Gastrocnemius medialis (tissue), 4 donors: ENCODE data around the gene ZNF804B. TPM values are rescaled to one million over a fixed set of nuclear protein-coding genes. Genes with fewer than 3 reads are reported as not detected.

Experiments
- ATAC-seq, 2 donors: fragments of 150-250 bp; one replicate each; pipeline ENCODE4 v1.9.1; 2016
- DNase-seq, 2 donors: peaks; one replicate each; pipeline ENCODE4 v3.0.0-alpha.2; 2019
- H3K27ac ChIP-seq, 4 donors: fragments of 200-600 bp; sonication (generic); 1 replicate in 1 of 4; 2 replicates in 3 of 4; pipeline ENCODE4 v1.5.1; 2016 to 2018; ENCODE audit warnings: mild to moderate bottlenecking in 2 of 4, moderate library complexity in 1 of 4
- H3K27me3 ChIP-seq, 3 donors: fragments of 200-600 bp; sonication (generic) in 2 of 3; 1 replicate in 1 of 3; 2 replicates in 2 of 3; pipeline versions ENCODE4 v1.5.1 to v1.6.0; 2016 to 2019; ENCODE audit warnings: mild to moderate bottlenecking in 1 of 3, moderate library complexity in 1 of 3
- H3K36me3 ChIP-seq, 2 donors: fragments of 200-600 bp; sonication (generic) in 1 of 2; one replicate each; pipeline ENCODE4 v1.5.1; 2017 to 2018
- H3K4me1 ChIP-seq, 2 donors: fragments of 200-600 bp; sonication (generic) in 1 of 2; one replicate each; pipeline ENCODE4 v1.5.1; 2016 to 2017; ENCODE audit warnings: mild to moderate bottlenecking in 2 of 2
- H3K4me3 ChIP-seq, 4 donors: fragments of 200-600 bp; sonication (generic) in 3 of 4; 1 replicate in 1 of 4; 2 replicates in 3 of 4; pipeline ENCODE4 v1.5.1; 2016 to 2019; ENCODE audit warnings: mild to moderate bottlenecking in 2 of 4
- H3K9me3 ChIP-seq, 3 donors: fragments of 200-600 bp; sonication (generic) in 2 of 3; 1 replicate in 1 of 3; 2 replicates in 2 of 3; pipeline ENCODE4 v1.5.1; 2016 to 2019
- CTCF ChIP-seq, 5 experiments: fragments of 450-650 bp in 3 of 5; fragments of 200-600 bp in 2 of 5; sonication (generic) in 2 of 5; IDR thresholded peaks in 4 of 5; conservative IDR thresholded peaks in 1 of 5; 1 replicate in 4 of 5; 2 replicates in 1 of 5; pipeline ENCODE4 v1.5.1; 2016 to 2019; ENCODE audit warnings: antibody characterized with exemption in 5 of 5, mild to moderate bottlenecking in 3 of 5, moderate library complexity in 3 of 5
- POLR2A ChIP-seq, 2 donors: fragments of 450-650 bp; IDR thresholded peaks; one replicate each; pipeline ENCODE4 v1.6.1; 2017; ENCODE audit warnings: antibody characterized with exemption in 2 of 2, mild to moderate bottlenecking in 2 of 2, moderate library complexity in 2 of 2
- in situ Hi-C, 4 donors: fragments of 200-750 bp; cut with MboI; loops; one replicate each; pipeline versions ENCODE4 v1.15.0 to v1.8.0; 2017; ENCODE audit warnings: low sequenced_read_pairs in 4 of 4
- intact Hi-C: fragments of 100-400 bp; cut with DNase I; formaldehyde crosslinking; loops from one replicate; pipeline ENCODE4 v1.15.1; 2023; ENCODE audit warnings: low total_unique reads
- total RNA-seq, 4 donors: library from RNA; depleted of rRNA; stranded (reverse); fragments of >200 nt; gene quantifications; one replicate each; pipeline versions ENCODE4 v1.1.0 to v1.2.3, GENCODE V29; 2016

The ZNF804B gene
- total RNA-seq, 4 donors from 2014 or later: not detected

GRCh38 chr7:88867158-88867557 is 107.7 kb downstream of the ZNF804B start:
- H3K27ac ChIP-seq: no peak overlapping the region
- DNase-seq: no peak
- in situ Hi-C loops (no loop called here), intact Hi-C loops (no loop called here)
- H3K36me3 ChIP-seq: no peaks in the 10 kb centered on the region
- H3K9me3 ChIP-seq: no peaks in the 10 kb centered on the region
- TF ChIP-seq POLR2A (IDR thresholded peaks at IDR 0.05) (no peak), CTCF (IDR thresholded peaks at IDR 0.05 in 4 of 5, conservative IDR thresholded peaks at IDR 0.05 in 1 of 5) (no peak)
- no peak for ATAC-seq
- H3K4me1 ChIP-seq: no peaks in the 10 kb centered on the region
- H3K27me3 ChIP-seq: no peaks in the 10 kb centered on the region
- no peak overlapping the region for H3K4me3 ChIP-seq

- H3K4me1 ChIP-seq: no peaks in the 10 kb centered on the region
- H3K27me3 ChIP-seq: no peaks in the 10 kb centered on the region
- DNase-seq: no peak
- intact Hi-C loops (no loop called here), in situ Hi-C loops (no loop called here)
- no peak for ATAC-seq
- no peaks in the 10 kb centered on the region for H3K9me3 ChIP-seq
- H3K4me3 ChIP-seq: no peak overlapping the region
- no peak for TF ChIP-seq CTCF (IDR thresholded peaks at IDR 0.05 in 4 of 5, conservative IDR thresholded peaks at IDR 0.05 in 1 of 5)
- no peak for TF ChIP-seq POLR2A (IDR thresholded peaks at IDR 0.05)
- H3K36me3 ChIP-seq: no peaks in the 10 kb centered on the region
- H3K27ac ChIP-seq: no peak overlapping the region
Measured at GRCh38 chr7:88868456-88868855, 109.0 kb downstream of the ZNF804B start.

GRCh38 chr7:88881136-88881535 is 121.6 kb downstream of the ZNF804B start:
- DNase-seq: no peak
- intact Hi-C loops (no loop called here), in situ Hi-C loops (no loop called here)
- ATAC-seq: no peak
- no peak overlapping the region for H3K4me3 ChIP-seq
- TF ChIP-seq CTCF (IDR thresholded peaks at IDR 0.05 in 4 of 5, conservative IDR thresholded peaks at IDR 0.05 in 1 of 5) (no peak), POLR2A (IDR thresholded peaks at IDR 0.05) (no peak)
- no peak overlapping the region for H3K27ac ChIP-seq
- no peaks in the 10 kb centered on the region for H3K27me3 ChIP-seq
- no peaks in the 10 kb centered on the region for H3K4me1 ChIP-seq
- H3K9me3 ChIP-seq: no peaks in the 10 kb centered on the region
- no peaks in the 10 kb centered on the region for H3K36me3 ChIP-seq

GRCh38 chr7:88885131-88885530 is 125.6 kb downstream of the ZNF804B start:
- intact Hi-C loops (no loop called here), in situ Hi-C loops (no loop called here)
- H3K4me3 ChIP-seq: no peak overlapping the region
- no peaks in the 10 kb centered on the region for H3K27me3 ChIP-seq
- H3K27ac ChIP-seq: no peak overlapping the region
- no peaks in the 10 kb centered on the region for H3K9me3 ChIP-seq
- no peak for DNase-seq
- no peaks in the 10 kb centered on the region for H3K4me1 ChIP-seq
- TF ChIP-seq POLR2A (IDR thresholded peaks at IDR 0.05): no peak
- TF ChIP-seq CTCF (IDR thresholded peaks at IDR 0.05 in 4 of 5, conservative IDR thresholded peaks at IDR 0.05 in 1 of 5): no peak
- H3K36me3 ChIP-seq: no peaks in the 10 kb centered on the region
- no peak for ATAC-seq

- H3K4me1 ChIP-seq: no peaks in the 10 kb centered on the region
- no peak for ATAC-seq
- no peak overlapping the region for H3K4me3 ChIP-seq
- no peak for DNase-seq
- H3K27me3 ChIP-seq: no peaks in the 10 kb centered on the region
- H3K36me3 ChIP-seq: no peaks in the 10 kb centered on the region
- no peak for TF ChIP-seq POLR2A (IDR thresholded peaks at IDR 0.05)
- TF ChIP-seq CTCF (IDR thresholded peaks at IDR 0.05 in 4 of 5, conservative IDR thresholded peaks at IDR 0.05 in 1 of 5): no peak
- in situ Hi-C loops: no loop called here
- intact Hi-C loops: no loop called here
- no peaks in the 10 kb centered on the region for H3K9me3 ChIP-seq
- no peak overlapping the region for H3K27ac ChIP-seq
Measured at GRCh38 chr7:88888684-88889083, 129.2 kb downstream of the ZNF804B start.
